BLaER1 (cell line): ENCODE data around the gene LVRN.

Experiments used
- H3K27ac ChIP-seq: shearing (Covaris generic); formaldehyde crosslinking; 2 replicates; pipeline ENCODE4 v1.8.1; 2022
- H3K27me3 ChIP-seq: shearing (Covaris generic); formaldehyde crosslinking; 2 replicates; pipeline ENCODE4 v1.8.1; 2022
- H3K36me3 ChIP-seq: shearing (Covaris generic); formaldehyde crosslinking; 2 replicates; pipeline ENCODE4 v1.8.1; 2022
- H3K4me1 ChIP-seq: shearing (Covaris generic); formaldehyde crosslinking; 2 replicates; pipeline ENCODE4 v1.8.1; 2022
- H3K4me2 ChIP-seq: shearing (Covaris generic); formaldehyde crosslinking; 2 replicates; pipeline ENCODE4 v1.8.1; 2022
- H3K4me3 ChIP-seq: shearing (Covaris generic); formaldehyde crosslinking; 2 replicates; pipeline ENCODE4 v1.8.1; 2022
- H3K9ac ChIP-seq: shearing (Covaris generic); formaldehyde crosslinking; 2 replicates; pipeline ENCODE4 v1.8.1; 2022
- H3K9me3 ChIP-seq: shearing (Covaris generic); formaldehyde crosslinking; 2 replicates; pipeline ENCODE4 v1.8.1; 2022
- H4K20me1 ChIP-seq: shearing (Covaris generic); formaldehyde crosslinking; 2 replicates; pipeline ENCODE4 v1.8.1; 2022
- Cebpa-rat ChIP-seq: shearing (Covaris generic); IDR thresholded peaks from 2 replicates; pipeline ENCODE4 v1.8.1; 2022

LVRN gene

GRCh38 chr5:116011046-116011445, 48.8 kb downstream of the LVRN start:
- H3K27me3 ChIP-seq: no peaks in the 10 kb centered on the region
- H3K9ac ChIP-seq: no peak overlapping the region
- H3K9me3 ChIP-seq: no peaks in the 10 kb centered on the region
- no peak overlapping the region for H3K27ac ChIP-seq
- no peaks in the 10 kb centered on the region for H4K20me1 ChIP-seq
- H3K4me2 ChIP-seq: no peak overlapping the region
- no peaks in the 10 kb centered on the region for H3K4me1 ChIP-seq
- no peak overlapping the region for H3K4me3 ChIP-seq
- TF ChIP-seq Cebpa-rat: no peak
- no peaks in the 10 kb centered on the region for H3K36me3 ChIP-seq

- H3K9ac ChIP-seq: no peak overlapping the region
- H3K27ac ChIP-seq: no peak overlapping the region
- no peaks in the 10 kb centered on the region for H3K9me3 ChIP-seq
- no peaks in the 10 kb centered on the region for H3K4me1 ChIP-seq
- TF ChIP-seq Cebpa-rat: no peak
- H3K4me2 ChIP-seq: no peak overlapping the region
- H4K20me1 ChIP-seq: no peaks in the 10 kb centered on the region
- H3K27me3 ChIP-seq: no peaks in the 10 kb centered on the region
- no peaks in the 10 kb centered on the region for H3K36me3 ChIP-seq
- no peak overlapping the region for H3K4me3 ChIP-seq
Measured at GRCh38 chr5:116013207-116013785, 51.0 kb downstream of the LVRN start.

- H3K4me3 ChIP-seq: no peak overlapping the region
- H3K4me1 ChIP-seq: no peaks in the 10 kb centered on the region
- no peaks in the 10 kb centered on the region for H3K27me3 ChIP-seq
- no peaks in the 10 kb centered on the region for H4K20me1 ChIP-seq
- no peak overlapping the region for H3K4me2 ChIP-seq
- H3K36me3 ChIP-seq: no peaks in the 10 kb centered on the region
- TF ChIP-seq Cebpa-rat: no peak
- no peak overlapping the region for H3K27ac ChIP-seq
- H3K9ac ChIP-seq: no peak overlapping the region
- H3K9me3 ChIP-seq: no peaks in the 10 kb centered on the region
Measured at GRCh38 chr5:116013936-116014335, 51.7 kb downstream of the LVRN start.

GRCh38 chr5:116023619-116024018, 61.3 kb downstream of the LVRN start:
- Histone ChIP-seq H4K20me1 (no peaks in the 10 kb centered on the region), H3K9ac (no peak overlapping the region), H3K27me3 (no peaks in the 10 kb centered on the region), H3K9me3 (no peaks in the 10 kb centered on the region), H3K4me1 (no peaks in the 10 kb centered on the region), H3K4me3 (no peak overlapping the region), H3K4me2 (no peak overlapping the region), H3K36me3 (no peaks in the 10 kb centered on the region), H3K27ac (no peak overlapping the region)
- TF ChIP-seq Cebpa-rat: no peak

GRCh38 chr5:116025866-116026265, 63.6 kb downstream of the LVRN start:
- Histone ChIP-seq H3K36me3 (no peaks in the 10 kb centered on the region), H4K20me1 (no peaks in the 10 kb centered on the region)
- no peak for TF ChIP-seq Cebpa-rat

GRCh38 chr5:116032094-116032517, 69.8 kb downstream of the LVRN start, which contains the start of gene ARL14EPL:
ARL14EPL (plus strand) TSS chr5:116032472; CDS start chr5:116051466, 18,994 bp downstream.
- no peaks in the 10 kb centered on the region for H3K36me3 ChIP-seq
- no peak within 1 kb of the TSS for H3K4me3 ChIP-seq
- H4K20me1 ChIP-seq: no peaks in the 10 kb centered on the region
- H3K4me2 ChIP-seq: no peak within 1 kb of the TSS
- H3K9me3 ChIP-seq: no peaks in the 10 kb centered on the region
- no peak within 1 kb of the TSS for H3K9ac ChIP-seq
- H3K4me1 ChIP-seq: peaks cover 7% of the 10 kb centered on the region
- H3K27ac ChIP-seq: no peak within 1 kb of the TSS
- TF ChIP-seq Cebpa-rat: no peak
- no peaks in the 10 kb centered on the region for H3K27me3 ChIP-seq

More at GRCh38 chr5:116025866-116026265, 63.6 kb downstream of the LVRN start:
- H3K4me3 ChIP-seq: no peak overlapping the region
- H3K27ac ChIP-seq: no peak overlapping the region
- no peak overlapping the region for H3K4me2 ChIP-seq
- H3K9ac ChIP-seq: no peak overlapping the region
- H3K27me3 ChIP-seq: no peaks in the 10 kb centered on the region
- H3K4me1 ChIP-seq: no peaks in the 10 kb centered on the region
- H3K9me3 ChIP-seq: no peaks in the 10 kb centered on the region

- H4K20me1 ChIP-seq: no peaks in the 10 kb centered on the region
- no peak overlapping the region for H3K27ac ChIP-seq
- peaks cover 14% of the 10 kb centered on the region for H3K4me1 ChIP-seq
- H3K27me3 ChIP-seq: no peaks in the 10 kb centered on the region
- TF ChIP-seq Cebpa-rat: no peak
- no peaks in the 10 kb centered on the region for H3K9me3 ChIP-seq
- no peak overlapping the region for H3K4me3 ChIP-seq
- H3K4me2 ChIP-seq: no peak overlapping the region
- H3K9ac ChIP-seq: no peak overlapping the region
- no peaks in the 10 kb centered on the region for H3K36me3 ChIP-seq
Measured at GRCh38 chr5:116032991-116033390, 70.7 kb downstream of the LVRN start.

GRCh38 chr5:116035123-116035522, 72.8 kb downstream of the LVRN start:
- no peaks in the 10 kb centered on the region for H3K36me3 ChIP-seq
- no peak overlapping the region for H3K4me2 ChIP-seq
- no peak overlapping the region for H3K4me3 ChIP-seq
- no peak overlapping the region for H3K9ac ChIP-seq
- no peaks in the 10 kb centered on the region for H3K27me3 ChIP-seq
- no peaks in the 10 kb centered on the region for H3K9me3 ChIP-seq
- peaks cover 29% of the 10 kb centered on the region for H3K4me1 ChIP-seq
- H3K27ac ChIP-seq: no peak overlapping the region
- TF ChIP-seq Cebpa-rat: no peak
- no peaks in the 10 kb centered on the region for H4K20me1 ChIP-seq

GRCh38 chr5:116037236-116037822, 75.1 kb downstream of the LVRN start:
- Histone ChIP-seq H3K4me3 (no peak overlapping the region), H3K36me3 (no peaks in the 10 kb centered on the region), H4K20me1 (no peaks in the 10 kb centered on the region), H3K9me3 (no peaks in the 10 kb centered on the region), H3K4me2 (peak overlapping the region; percentile 53), H3K9ac (no peak overlapping the region), H3K4me1 (peaks cover 29% of the 10 kb centered on the region), H3K27ac (no peak overlapping the region), H3K27me3 (no peaks in the 10 kb centered on the region)
- no peak for TF ChIP-seq Cebpa-rat

- Histone ChIP-seq H3K27ac (peak overlapping the region; percentile 54; the same call in 1 of the 2 replicates), H3K9ac (no peak overlapping the region; the same call in 1 of the 2 replicates), H3K27me3 (no peaks in the 10 kb centered on the region), H3K4me2 (peak overlapping the region; percentile 74), H3K36me3 (no peaks in the 10 kb centered on the region), H3K4me1 (peaks cover 29% of the 10 kb centered on the region), H3K4me3 (no peak overlapping the region; the same call in 1 of the 2 replicates), H4K20me1 (no peaks in the 10 kb centered on the region), H3K9me3 (no peaks in the 10 kb centered on the region)
- no peak for TF ChIP-seq Cebpa-rat
Measured at GRCh38 chr5:116038817-116039216, 76.5 kb downstream of the LVRN start.
